ENCODE results near the gene LANCL1.

DNA sequence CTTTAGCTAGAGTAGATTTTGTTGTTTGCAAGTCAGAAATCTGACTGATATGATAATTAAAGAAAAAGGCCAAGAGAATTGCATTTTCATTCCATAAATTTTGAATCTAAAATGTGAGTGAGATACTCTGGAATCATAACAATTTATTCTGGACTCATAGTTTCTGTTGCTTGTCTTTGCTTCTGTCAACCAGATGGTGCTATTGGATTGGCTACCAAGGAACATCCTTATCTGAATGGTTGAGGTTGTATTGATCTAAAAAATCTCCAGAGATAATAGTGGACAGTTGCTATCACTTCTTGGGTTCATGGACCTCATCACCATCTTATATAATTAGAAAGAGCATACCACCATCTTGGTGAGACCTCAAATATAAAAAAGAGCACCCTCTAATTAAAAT is 45.8 kb upstream of the LANCL1 start:
- TF ChIP-seq CTCF (IDR thresholded peaks at IDR 0.05) (peak; percentile 45 to 68 (median 56)), POLR2A (IDR thresholded peaks at IDR 0.05) (no peak)
